Stimulated activated CD8-positive, alpha-beta memory T cell treated with anti-CD3 and anti-CD28 coated beads, Interleukin-4, amount 100 ng/mL, for 1 hour (primary cell): Measurements from ENCODE around the gene SLC36A2.

ENCODE experiments used
- DNase-seq, 2 donors: peaks; one replicate each; pipeline ENCODE4 v3.0.0-alpha.2; 2020; ENCODE audit warnings: low read depth in 2 of 2, low spot score in 1 of 2

SLC36A2 gene

DNA sequence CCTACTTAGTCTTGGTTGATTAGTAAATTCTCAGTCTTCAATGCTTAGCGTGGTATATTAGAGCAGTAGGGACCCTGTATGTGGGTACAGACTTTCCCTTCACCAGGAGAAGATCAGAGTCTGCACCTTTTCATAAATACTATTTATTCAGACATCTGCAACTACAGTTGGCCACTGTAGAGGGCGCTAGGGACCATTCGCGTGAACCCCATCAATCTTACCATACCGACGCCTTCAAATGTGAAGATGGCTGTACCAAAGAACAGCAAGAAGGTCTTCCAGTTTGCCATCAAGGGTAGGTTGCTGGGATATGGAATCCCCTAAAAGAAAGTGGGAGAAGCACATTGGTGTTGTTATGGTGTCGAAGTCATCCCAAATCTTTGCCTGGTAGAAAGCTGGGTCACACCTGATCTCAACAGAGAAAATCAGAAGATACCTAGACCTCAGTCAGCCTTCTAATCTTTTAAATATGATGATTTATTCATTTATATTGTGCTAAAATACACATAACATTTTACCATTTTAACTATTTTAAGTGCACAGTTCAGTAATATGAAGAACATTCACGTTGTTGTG is 62.9 kb downstream of the SLC36A2 start:
- no peak for DNase-seq

DNA sequence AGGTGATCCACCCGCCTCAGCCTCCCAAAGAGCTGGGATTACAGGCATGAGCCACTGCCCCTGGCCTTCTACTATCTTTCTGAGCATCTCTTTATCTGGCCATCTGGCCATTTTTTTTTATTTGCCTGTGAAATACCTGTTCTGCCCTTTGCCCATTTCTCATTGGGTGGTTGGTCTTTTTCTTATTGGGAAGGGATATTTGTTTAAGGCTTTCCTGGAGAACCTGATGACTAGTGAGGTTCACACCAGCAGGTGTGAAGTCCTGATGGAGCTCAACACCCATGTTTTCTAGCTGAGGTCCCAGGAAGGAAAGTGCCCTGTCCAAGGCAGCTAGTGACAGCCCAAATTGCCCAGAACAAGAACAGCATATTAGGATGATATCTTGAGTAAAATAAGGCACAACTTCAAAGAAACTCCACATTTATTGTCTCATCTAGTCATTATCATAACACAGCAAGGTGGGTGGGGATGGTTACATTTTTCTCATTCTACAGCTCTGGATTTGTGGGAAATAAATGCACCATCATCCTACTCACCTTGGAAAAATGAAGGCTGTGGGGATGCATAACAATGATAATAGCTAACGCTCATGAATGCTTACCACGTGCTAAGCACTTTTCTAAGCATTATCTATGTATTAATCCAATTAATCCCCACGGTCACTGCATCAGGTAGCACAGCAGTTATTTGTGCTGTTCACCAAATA is 64.1 kb downstream of the SLC36A2 start:
- DNase-seq, result no peak

DNA sequence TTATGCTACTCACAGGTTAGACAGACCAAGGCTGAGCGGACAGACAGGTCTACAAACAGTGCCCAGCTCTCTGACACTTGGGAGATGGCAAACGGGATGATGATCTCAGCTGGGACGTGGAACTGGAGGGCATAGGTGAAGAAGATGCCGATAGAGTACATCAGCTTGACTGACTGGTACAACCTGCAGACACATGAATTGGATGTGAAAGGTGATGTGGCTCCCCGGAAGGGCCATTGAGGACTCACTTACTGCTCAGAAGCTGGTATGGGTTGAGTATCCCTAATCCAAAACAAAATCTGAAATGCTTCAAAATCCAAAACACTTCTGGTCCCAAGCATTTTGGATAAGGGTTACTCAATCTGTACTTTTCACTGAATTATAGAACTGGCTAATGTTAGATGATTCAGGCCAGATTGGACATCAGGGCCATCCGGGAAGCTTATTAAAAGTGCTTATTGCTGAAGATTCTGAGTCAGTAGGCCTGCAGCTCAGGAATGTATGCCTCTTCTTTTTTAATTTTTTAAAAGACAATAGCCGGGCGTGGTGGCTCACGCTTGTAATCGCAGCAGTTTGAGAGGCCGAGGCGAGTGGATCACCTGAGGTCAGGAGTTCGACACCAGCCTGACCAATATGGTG is 66.2 kb downstream of the SLC36A2 start:
- no peak for DNase-seq

DNA sequence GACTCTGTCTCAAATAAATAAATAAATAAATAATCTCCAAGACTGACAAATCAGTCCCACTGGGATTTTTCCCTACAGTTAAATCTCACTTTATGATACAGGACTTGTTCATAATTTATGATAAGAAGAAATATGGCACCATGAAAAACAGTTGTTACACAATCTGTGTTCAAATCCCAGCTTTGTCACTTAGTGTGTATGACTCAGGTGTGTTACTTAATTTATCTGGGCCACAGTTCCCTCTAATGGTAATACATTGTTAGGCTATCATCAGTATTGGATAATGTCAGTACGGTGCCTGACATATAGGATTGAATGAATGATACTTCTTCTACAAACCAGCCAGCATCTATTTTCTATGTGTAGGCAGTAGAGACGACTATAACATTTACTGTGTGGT is 66.9 kb downstream of the SLC36A2 start:
- no peak for DNase-seq

DNA sequence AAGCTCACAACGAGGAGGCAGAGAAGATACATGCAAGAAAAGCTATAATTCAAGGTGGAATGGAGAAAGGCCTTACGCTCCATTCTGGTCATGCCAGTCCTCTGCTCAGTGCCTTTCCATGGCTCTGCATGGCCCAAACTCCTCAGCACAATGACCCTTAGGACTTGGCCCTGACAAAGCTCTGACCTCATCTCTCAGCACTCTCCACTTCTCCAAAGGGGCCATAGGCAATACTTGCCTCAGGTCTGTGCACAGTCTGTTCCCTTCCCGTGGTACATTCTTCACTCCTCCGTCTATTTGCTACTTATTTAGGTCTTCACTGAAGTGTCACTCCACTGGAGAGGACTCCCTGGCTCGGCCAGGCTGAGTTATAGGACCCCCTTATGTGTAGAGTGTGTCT is 68.5 kb downstream of the SLC36A2 start:
- DNase-seq, result no peak

DNA sequence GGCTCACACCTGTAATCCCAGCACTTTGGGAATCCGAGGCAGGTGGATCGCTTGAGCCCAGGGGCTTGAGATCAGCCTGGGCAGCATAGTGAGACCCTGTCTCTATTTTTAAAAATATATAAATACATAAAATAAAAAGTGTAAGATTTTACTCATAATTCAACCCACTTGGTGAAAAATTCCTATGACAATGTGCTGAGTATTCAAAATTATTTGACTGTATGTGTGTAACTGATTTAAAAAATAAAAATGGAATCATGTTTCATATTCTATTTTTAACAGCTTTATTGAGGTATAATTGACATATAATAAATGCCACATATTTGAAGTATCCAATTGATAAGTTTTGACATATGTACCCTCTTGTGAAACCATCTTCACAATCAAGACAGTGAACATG is 71.6 kb downstream of the SLC36A2 start:
- DNase-seq, result no peak

DNA sequence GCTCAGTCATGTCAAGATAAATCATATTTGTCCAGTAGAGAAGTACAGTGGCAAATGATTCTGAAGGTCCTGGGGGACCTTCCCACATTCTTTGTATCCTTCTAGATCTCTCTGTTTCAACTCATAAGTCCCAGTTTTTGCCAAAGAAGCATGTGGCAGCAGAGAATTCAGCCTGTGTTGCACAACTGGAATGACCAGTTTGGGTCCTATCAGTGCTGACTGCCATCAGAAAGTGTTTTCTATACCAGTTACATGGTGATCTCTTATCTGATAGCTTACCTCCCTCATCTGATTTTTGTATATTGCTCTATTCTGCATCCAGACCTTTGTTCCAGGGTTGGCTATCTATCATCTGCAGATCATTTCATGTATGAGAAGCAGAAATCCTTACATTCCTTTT is 72.7 kb downstream of the SLC36A2 start:
- no peak for DNase-seq

DNA sequence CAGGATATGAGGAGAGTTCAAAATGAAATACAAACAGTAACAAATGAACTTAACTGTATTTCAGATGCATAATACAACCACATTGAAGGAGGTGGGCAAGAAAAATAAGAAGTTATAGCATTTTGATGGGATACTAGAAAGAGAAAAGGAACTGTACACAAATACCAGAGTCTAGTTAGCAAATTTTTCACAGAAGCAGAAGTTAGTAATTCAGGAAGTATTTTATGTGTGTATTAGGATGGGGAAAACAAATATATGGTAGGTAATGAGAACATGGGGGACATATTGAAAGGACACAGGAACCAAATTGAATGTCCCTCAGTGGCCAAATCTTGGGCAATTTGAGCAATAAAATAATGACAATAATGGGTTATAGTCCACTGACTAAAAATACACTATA is 76.0 kb downstream of the SLC36A2 start:
- DNase-seq, result no peak

DNA sequence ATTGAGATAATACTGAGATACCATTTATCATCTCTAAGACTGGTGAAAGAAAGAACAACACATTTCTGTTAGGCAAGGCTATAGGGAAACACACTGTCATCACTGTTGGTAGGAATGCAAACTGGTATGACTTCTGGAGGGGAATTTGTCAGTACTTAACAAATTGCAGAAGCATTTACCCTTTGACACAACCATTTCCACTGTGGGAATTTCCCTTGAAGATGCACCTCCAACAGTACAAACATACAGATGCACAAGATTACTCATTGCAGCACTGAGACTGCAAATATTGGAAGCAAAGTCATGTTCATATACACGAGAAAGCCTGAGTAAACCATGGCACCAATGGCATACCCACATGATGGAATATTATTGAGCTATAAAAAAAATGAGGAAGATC is 76.8 kb downstream of the SLC36A2 start:
- no peak for DNase-seq

DNA sequence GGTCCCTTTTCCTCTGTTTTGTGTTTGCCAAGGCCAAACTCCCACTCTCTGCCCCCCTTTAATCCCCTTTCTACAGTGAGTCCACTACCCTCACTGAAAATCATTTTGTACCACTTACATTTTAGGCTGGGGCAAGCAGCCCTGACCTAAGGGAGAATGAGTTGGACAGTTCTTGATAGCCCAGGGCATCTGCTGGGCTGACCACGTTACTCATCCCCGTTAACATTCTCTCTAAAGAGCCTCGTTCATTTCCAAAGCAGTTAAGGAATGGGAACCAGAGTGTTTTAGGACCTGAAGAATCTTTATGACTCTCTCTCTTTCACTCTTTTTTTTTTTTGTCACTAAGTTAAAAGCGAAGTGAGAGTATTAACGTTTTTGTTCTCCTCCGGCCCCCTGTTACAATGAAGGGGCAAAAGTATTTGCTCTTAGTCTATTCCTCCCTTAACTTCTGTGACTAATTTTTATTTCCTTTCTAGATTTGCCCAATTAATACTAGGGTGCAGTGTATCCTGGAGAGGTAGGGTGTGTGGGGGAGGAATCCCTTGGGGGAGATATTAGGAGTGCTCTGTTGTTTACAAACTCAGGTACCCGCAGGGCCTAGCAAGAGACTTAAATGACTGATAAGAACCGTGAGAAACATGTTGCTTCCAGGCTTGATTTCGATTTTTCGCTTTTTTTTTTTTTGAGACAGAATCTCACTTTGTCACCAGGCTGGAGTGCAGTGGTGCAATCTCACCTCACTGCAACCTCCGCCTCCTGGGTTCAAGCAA is 79.7 kb downstream of the SLC36A2 start:
- no peak for DNase-seq
